Activated CD4-positive, alpha-beta memory T cell treated with anti-CD3 and anti-CD28 coated beads, Interleukin-2, amount 10 ng/mL, durations not matched to agents 7 days and 5 days (primary cell): Measurements from ENCODE around the gene PLS1. TPM values are rescaled to one million over a fixed set of nuclear protein-coding genes. Genes with fewer than 3 reads are reported as not detected.

Experiments
- CTCF ChIA-PET: fragments of 350-600 bp; sonication (Branson Sonifier 250); formaldehyde crosslinking; loops from one replicate; lab custom pipeline; 2021; ENCODE audit warnings: antibody characterized with exemption, inconsistent platforms; lab: Charles Lee
- POLR2A ChIA-PET: fragments of 350-600 bp; sonication (Branson Sonifier 250); formaldehyde crosslinking; loops from one replicate; lab custom pipeline; 2021; ENCODE audit warnings: antibody characterized with exemption; lab: Charles Lee
- DNase-seq: peaks from one replicate; pipeline ENCODE4 v3.0.0-alpha.2; 2020
- H3K27ac Mint-ChIP-seq: one replicate; pipeline ENCODE4 v1.8.0; 2021; ENCODE audit warnings: mild to moderate bottlenecking, mixed read lengths
- H3K27me3 Mint-ChIP-seq: one replicate; pipeline ENCODE4 v1.8.0; 2021; ENCODE audit warnings: mixed read lengths
- H3K36me3 Mint-ChIP-seq: one replicate; pipeline ENCODE4 v1.8.0; 2021; ENCODE audit warnings: low read depth, mixed read lengths
- H3K4me1 Mint-ChIP-seq: one replicate; pipeline ENCODE4 v1.8.0; 2021; ENCODE audit warnings: mixed read lengths
- H3K4me3 Mint-ChIP-seq: one replicate; pipeline ENCODE4 v1.8.0; 2021; ENCODE audit warnings: mild to moderate bottlenecking, mixed read lengths
- H3K9me3 Mint-ChIP-seq: one replicate; pipeline ENCODE4 v1.8.0; 2021; ENCODE audit warnings: mixed read lengths
- total RNA-seq, 2 experiments: library from RNA; stranded (reverse); gene quantifications; one replicate each; pipeline ENCODE4 v1.2.3, GENCODE V29; 2021

The PLS1 gene
- total RNA-seq, 2 experiments from 2014 or later, result 3.1 to 3.6 TPM

DNA sequence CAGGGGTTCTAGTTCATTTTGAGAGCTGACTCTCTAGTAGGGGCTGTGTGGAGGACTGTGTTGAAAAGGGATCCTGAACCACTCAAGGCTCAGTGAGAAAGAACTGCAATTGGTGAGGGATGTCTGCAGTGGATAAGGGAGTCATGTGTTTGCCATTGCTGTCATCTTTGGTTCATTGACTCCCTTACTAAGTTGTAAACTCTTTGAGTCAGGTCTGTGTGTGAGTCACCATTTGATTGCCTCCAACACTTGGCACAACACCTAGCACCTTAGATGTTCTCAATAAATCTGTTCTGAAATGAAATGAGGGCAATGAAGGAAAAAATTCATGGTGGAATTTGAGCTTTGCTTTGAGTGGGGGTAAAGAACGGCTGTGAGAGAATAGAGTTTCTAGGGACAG lies 51.7 kb downstream of the PLS1 start:
- ChIA-PET POLR2A (no interaction called here), CTCF (no interaction called here)
- no peaks in the 10 kb centered on the region for H3K4me1 Mint-ChIP-seq
- DNase-seq, result no peak
- no peak overlapping the region for H3K4me3 Mint-ChIP-seq
- H3K36me3 Mint-ChIP-seq, result no peaks in the 10 kb centered on the region
- H3K9me3 Mint-ChIP-seq, result no peaks in the 10 kb centered on the region
- H3K27me3 Mint-ChIP-seq, result no peaks in the 10 kb centered on the region
- no peak overlapping the region for H3K27ac Mint-ChIP-seq

DNA sequence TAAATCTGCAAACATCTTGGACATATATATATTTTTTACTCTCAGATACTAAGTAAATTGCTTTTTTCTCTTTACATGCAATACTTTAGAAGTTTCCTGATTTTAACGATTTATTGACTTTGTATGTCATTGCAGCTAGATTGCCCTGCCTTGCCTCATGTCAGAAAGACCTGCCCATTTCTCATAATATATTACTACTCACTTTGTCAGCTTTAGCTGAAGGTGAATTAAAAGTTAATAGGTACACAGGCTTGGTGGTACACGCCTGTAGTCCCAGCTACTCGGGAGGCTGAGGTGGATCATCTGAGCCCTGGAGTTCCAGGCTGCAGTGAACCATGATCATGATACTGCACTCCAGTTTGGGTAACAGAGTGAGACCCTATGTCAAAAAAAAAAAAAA lies 52.8 kb downstream of the PLS1 start:
- no peak for DNase-seq
- CTCF ChIA-PET, result no interaction called here

DNA sequence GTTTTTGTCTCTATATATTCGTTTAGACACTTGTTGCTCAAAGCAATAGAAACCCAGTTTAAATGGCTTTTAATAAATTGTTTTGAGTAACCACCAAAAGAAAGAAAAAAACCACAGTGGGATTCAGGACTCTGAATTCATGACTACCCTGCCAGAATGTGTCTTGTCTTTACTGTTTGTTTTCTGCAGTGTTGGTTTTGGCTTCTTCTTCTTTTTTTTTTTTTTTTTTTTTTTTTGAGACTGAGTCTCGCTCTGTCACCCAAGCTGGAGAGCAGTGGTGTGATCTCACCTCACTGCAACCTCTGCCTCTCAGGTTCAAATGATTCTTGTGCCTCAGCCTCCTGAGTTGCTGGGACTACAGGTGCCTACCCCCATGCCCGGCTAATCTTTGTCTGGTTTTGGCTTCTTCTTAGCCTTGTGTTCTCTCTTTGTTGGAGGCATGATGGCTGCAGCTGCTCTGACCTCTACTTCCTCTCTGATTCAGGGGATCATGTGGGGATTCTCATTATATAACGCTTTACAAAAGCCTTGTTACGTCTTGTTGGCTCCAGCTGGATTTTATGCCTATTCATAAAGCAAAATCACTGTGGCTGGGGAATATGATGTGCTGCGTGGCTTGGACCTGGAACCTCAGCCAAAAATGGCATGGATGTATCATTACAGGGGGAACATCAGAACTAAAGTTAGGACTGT lies 54.0 kb downstream of the PLS1 start:
- POLR2A ChIA-PET, result no interaction called here
- no peaks in the 10 kb centered on the region for H3K4me1 Mint-ChIP-seq
- H3K9me3 Mint-ChIP-seq, result no peaks in the 10 kb centered on the region

More for the DNA sequence above, 52.8 kb downstream of the PLS1 start:
- POLR2A ChIA-PET, result no interaction called here
- Mint-ChIP-seq H3K27me3 (no peaks in the 10 kb centered on the region), H3K9me3 (no peaks in the 10 kb centered on the region), H3K27ac (no peak overlapping the region), H3K36me3 (no peaks in the 10 kb centered on the region), H3K4me1 (no peaks in the 10 kb centered on the region), H3K4me3 (no peak overlapping the region)

DNA sequence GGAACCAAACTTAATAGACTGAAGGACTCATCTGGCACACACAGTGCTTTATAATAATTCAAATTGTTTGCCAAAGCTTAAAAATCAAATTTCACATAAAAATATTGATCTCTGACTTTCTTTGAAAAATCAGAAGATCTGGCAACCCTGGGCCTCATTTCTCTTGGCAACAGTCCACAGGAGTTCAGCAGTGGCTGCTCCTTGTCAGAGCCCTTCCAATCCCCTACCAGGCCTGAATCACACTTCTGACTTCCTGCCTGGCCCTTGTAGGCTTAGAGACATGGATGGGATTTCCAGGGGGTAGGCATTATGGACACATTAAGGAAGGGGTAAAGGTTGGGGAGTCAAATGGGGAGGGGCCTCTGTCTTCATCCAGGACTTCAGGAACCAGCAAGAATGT lies 55.5 kb downstream of the PLS1 start:
- Mint-ChIP-seq H3K4me1 (no peaks in the 10 kb centered on the region), H3K4me3 (no peak overlapping the region), H3K36me3 (no peaks in the 10 kb centered on the region), H3K9me3 (no peaks in the 10 kb centered on the region), H3K27ac (no peak overlapping the region), H3K27me3 (no peaks in the 10 kb centered on the region)
- ChIA-PET POLR2A (no interaction called here), CTCF (no interaction called here)
- DNase-seq, result no peak

More for the DNA sequence above, 54.0 kb downstream of the PLS1 start:
- DNase-seq, result no peak
- Mint-ChIP-seq H3K27ac (no peak overlapping the region), H3K4me3 (no peak overlapping the region), H3K36me3 (no peaks in the 10 kb centered on the region), H3K27me3 (no peaks in the 10 kb centered on the region)
- CTCF ChIA-PET, result no interaction called here

DNA sequence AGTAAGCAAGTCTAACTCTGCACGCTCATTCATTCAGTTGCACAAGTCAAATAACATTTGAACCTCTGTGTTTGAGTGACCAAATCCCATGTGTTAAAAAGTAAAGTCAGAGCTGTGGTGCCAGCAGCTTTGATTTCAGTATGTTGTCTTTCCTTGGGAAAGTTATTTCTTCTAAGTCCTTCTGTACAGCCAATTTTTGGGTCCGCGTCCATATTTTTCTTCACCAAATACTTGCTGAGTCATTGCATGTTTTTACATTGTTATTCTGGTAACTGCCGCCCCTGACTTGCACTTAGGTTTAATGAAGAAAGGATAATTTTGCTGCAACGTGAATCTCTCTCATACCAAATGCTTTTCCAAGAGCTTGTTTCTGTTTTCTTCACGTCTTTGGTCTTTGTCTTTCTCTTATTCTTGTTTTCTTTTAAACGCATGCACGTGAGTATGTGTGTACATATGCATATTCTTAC lies 56.7 kb downstream of the PLS1 start:
- Mint-ChIP-seq H3K4me3 (no peak overlapping the region), H3K9me3 (no peaks in the 10 kb centered on the region), H3K4me1 (no peaks in the 10 kb centered on the region), H3K36me3 (no peaks in the 10 kb centered on the region), H3K27me3 (no peaks in the 10 kb centered on the region), H3K27ac (no peak overlapping the region)
- CTCF ChIA-PET, result no interaction called here
- POLR2A ChIA-PET, result no interaction called here
- DNase-seq, result no peak

DNA sequence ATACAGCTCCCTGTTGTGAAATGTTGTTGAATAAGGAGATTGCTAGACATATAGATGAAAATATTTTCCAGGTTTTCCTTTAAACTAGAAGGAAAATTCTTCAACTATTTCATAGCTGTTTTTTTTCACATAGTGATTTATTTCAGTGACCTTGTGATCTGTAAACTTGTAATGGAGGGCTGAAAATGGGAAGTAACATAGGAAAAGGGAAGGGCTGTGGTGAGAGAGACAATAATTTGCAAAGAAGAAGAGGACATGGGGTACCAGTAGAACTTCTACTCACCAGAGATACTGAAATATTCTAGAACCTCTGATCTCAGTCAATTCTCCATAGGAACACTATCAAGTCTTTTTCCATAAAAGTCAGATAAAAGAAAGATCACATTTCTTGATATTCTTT lies 60.4 kb downstream of the PLS1 start:
- no peak overlapping the region for H3K27ac Mint-ChIP-seq
- CTCF ChIA-PET, result no interaction called here
- H3K9me3 Mint-ChIP-seq, result no peaks in the 10 kb centered on the region
- no peaks in the 10 kb centered on the region for H3K4me1 Mint-ChIP-seq
- H3K27me3 Mint-ChIP-seq, result no peaks in the 10 kb centered on the region
- no peak for DNase-seq
- H3K4me3 Mint-ChIP-seq, result no peak overlapping the region
- no peaks in the 10 kb centered on the region for H3K36me3 Mint-ChIP-seq
- POLR2A ChIA-PET, result no interaction called here

DNA sequence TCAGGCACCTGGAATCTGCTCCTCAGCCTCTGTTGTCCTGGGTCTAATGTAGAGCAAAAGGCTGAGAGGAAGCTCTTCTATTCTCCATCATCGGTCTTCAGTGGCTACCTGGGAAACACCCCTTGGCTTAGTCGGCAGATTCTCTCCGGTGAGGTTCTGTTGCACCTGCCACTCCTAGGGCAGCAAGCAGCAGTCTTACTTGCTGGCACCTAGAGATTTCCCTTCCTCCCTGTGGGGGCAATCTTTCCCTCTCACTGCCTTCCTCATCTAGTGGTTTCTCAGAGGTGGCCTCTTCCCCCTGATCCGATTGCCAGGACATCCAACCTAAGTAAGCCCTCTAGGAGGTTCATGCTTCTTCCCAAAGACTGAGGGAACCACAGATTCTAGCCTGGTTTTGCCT lies 60.8 kb downstream of the PLS1 start:
- Mint-ChIP-seq H3K4me1 (no peaks in the 10 kb centered on the region), H3K27me3 (no peaks in the 10 kb centered on the region), H3K9me3 (no peaks in the 10 kb centered on the region), H3K27ac (no peak overlapping the region), H3K36me3 (no peaks in the 10 kb centered on the region), H3K4me3 (no peak overlapping the region)
- DNase-seq, result no peak
- CTCF ChIA-PET, result no interaction called here
- POLR2A ChIA-PET, result no interaction called here

DNA sequence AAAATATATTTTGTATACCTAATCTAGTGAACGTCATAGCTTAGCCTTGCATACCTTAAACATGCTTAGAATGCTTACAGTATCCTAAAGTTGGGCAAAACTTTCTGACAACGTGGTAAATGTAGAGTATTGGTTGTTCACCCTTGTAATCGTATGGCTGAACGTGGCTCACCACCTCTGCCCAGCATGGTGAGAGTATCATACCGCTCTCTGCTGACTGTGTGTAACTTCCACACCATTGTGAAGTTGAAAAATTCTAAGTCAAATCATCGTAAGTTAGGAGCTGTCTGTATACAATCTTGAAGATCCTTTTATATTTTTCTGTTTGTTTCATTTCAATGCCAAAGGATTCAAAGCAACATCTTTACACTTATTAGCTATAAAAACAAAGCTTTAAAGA lies 64.2 kb downstream of the PLS1 start:
- no peak overlapping the region for H3K4me3 Mint-ChIP-seq
- POLR2A ChIA-PET, result no interaction called here
- no peaks in the 10 kb centered on the region for H3K27me3 Mint-ChIP-seq
- no peaks in the 10 kb centered on the region for H3K4me1 Mint-ChIP-seq
- no peak overlapping the region for H3K27ac Mint-ChIP-seq
- CTCF ChIA-PET, result no interaction called here
- H3K9me3 Mint-ChIP-seq, result no peaks in the 10 kb centered on the region
- DNase-seq, result no peak
- H3K36me3 Mint-ChIP-seq, result no peaks in the 10 kb centered on the region

DNA sequence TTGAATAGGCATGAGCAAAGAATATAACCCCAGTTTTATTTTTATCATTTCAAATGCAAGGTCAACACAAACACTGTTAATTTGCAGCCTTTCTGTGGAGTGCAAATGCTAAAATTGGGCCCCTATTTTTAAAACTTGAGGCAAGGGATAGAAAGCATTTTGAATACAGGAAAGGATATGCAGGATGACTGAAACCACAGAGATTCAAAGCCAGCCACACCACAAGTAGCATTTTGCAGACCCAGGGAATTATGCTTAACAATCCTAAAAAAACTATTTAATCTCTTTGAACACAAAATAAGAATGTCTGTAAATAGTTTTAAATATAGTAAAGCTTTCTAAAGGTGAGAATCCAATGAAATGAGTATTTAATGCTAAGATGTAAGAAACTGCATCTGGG lies 64.7 kb downstream of the PLS1 start:
- no peaks in the 10 kb centered on the region for H3K4me1 Mint-ChIP-seq
- no peak overlapping the region for H3K4me3 Mint-ChIP-seq
- H3K9me3 Mint-ChIP-seq, result no peaks in the 10 kb centered on the region
- no peak for DNase-seq
- H3K36me3 Mint-ChIP-seq, result no peaks in the 10 kb centered on the region
- CTCF ChIA-PET, result no interaction called here
- H3K27me3 Mint-ChIP-seq, result no peaks in the 10 kb centered on the region
- no peak overlapping the region for H3K27ac Mint-ChIP-seq
- POLR2A ChIA-PET, result no interaction called here

DNA sequence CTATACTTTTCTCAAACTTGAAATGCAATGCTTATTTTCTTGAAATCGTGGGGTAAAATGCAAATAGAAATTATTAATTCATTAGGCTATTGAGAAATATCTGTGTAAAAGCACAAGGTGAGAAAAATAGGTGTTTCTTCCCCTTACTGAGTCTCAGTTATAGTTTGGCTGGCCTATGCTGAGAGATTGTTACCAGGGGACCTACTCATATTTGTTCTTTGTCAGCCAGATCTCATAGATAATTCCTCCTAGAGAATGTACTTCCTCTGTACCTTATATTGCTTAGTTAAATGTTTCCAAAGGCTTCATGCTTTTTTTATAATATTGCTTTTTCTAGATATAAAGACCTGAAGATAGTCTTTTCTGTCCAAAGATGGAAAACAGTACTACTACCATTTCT lies 67.7 kb downstream of the PLS1 start:
- H3K4me1 Mint-ChIP-seq, result no peaks in the 10 kb centered on the region
- H3K27me3 Mint-ChIP-seq, result no peaks in the 10 kb centered on the region
- no peak overlapping the region for H3K4me3 Mint-ChIP-seq
- no peaks in the 10 kb centered on the region for H3K9me3 Mint-ChIP-seq
- DNase-seq, result no peak
- POLR2A ChIA-PET, result no interaction called here
- no peaks in the 10 kb centered on the region for H3K36me3 Mint-ChIP-seq
- H3K27ac Mint-ChIP-seq, result no peak overlapping the region
- CTCF ChIA-PET, result no interaction called here

DNA sequence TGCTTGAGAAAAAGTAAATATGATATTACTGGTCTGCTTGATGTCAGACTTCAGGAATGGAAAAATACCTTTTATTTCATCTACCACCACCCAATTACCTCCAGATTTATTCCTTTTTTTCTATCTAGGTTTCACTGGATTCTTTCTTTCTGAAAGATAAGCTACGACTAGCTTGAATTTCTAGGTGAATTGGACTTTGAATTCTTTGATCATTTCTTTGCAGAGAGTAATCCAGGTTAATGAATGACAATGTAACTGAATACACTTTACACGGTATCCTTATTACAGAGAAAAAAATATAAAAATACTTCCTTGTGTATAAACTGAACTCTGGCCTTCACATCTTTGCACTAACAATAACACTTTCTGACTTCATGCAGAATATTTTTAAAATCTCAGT lies 68.1 kb downstream of the PLS1 start:
- H3K27ac Mint-ChIP-seq, result no peak overlapping the region
- no peaks in the 10 kb centered on the region for H3K36me3 Mint-ChIP-seq
- no peak for DNase-seq
- POLR2A ChIA-PET, result no interaction called here
- no peaks in the 10 kb centered on the region for H3K27me3 Mint-ChIP-seq
- CTCF ChIA-PET, result no interaction called here
- H3K9me3 Mint-ChIP-seq, result no peaks in the 10 kb centered on the region
- no peak overlapping the region for H3K4me3 Mint-ChIP-seq
- no peaks in the 10 kb centered on the region for H3K4me1 Mint-ChIP-seq

DNA sequence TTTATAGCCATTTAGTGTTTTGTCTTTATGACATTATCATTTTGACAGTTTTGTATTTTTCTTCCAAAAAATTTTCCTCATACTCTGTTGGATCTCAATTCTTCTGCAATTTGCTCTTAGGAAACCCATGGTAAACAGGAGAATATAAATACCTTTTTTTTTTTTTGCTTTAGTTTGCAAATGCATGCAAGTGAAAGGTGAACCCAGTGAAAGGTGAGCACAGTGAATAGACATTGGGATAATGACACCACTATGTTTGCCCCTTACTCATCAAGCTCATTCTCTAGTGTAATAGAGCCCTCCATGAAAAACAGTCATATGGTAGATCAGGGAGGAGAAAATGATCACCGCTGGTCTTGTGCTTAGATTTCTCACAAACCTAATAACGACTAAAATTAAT lies 68.6 kb downstream of the PLS1 start:
- ChIA-PET CTCF (no interaction called here), POLR2A (no interaction called here)
- Mint-ChIP-seq H3K9me3 (no peaks in the 10 kb centered on the region), H3K27ac (no peak overlapping the region), H3K4me3 (no peak overlapping the region), H3K27me3 (no peaks in the 10 kb centered on the region), H3K4me1 (no peaks in the 10 kb centered on the region), H3K36me3 (no peaks in the 10 kb centered on the region)
- no peak for DNase-seq

DNA sequence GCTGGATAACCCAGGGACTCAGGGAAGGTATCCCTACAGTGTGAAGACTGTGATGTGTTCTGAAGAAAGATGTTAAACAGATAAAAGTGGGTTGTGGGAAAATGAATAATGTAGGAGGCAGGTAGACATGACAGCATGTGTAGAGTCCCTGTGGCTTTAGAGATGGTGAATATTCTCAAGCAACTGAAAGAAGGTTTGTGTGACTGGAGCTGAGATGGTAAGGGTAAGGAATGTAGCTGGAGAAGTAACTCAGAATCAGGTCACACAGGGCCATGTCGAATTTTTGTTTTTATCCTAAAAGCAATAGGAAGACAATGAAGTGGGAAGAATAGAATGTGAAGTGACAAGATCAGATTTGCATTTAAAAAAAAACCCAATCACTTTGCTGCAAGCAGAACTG lies 73.9 kb downstream of the PLS1 start:
- no peaks in the 10 kb centered on the region for H3K4me1 Mint-ChIP-seq
- CTCF ChIA-PET, result no interaction called here
- H3K27me3 Mint-ChIP-seq, result no peaks in the 10 kb centered on the region
- POLR2A ChIA-PET, result no interaction called here
- DNase-seq, result no peak
- no peaks in the 10 kb centered on the region for H3K36me3 Mint-ChIP-seq
- H3K4me3 Mint-ChIP-seq, result no peak overlapping the region
- no peaks in the 10 kb centered on the region for H3K9me3 Mint-ChIP-seq
- H3K27ac Mint-ChIP-seq, result no peak overlapping the region

DNA sequence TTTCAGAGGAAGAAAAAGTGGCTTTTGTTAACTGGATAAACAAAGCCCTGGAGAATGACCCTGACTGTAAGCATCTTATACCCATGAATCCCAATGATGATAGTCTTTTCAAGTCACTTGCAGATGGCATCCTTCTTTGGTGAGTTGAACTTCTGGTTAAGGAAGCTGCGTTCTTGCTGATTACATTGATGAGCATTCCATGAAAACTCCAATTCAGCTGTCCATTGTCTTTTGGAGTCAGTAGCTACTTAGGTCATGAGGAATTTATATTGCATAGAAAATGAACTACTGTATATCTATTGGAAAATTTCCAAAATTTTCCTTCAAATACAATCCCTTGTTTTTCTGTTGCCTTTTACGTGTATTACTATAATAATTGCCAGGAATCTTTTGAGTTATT lies 80.0 kb downstream of the PLS1 start:
- no peaks in the 10 kb centered on the region for H3K36me3 Mint-ChIP-seq
- POLR2A ChIA-PET, result no interaction called here
- H3K27ac Mint-ChIP-seq, result no peak overlapping the region
- no peak for DNase-seq
- no peak overlapping the region for H3K4me3 Mint-ChIP-seq
- no peaks in the 10 kb centered on the region for H3K9me3 Mint-ChIP-seq
- CTCF ChIA-PET, result no interaction called here
- no peaks in the 10 kb centered on the region for H3K27me3 Mint-ChIP-seq
- no peaks in the 10 kb centered on the region for H3K4me1 Mint-ChIP-seq
